B cell (primary cell): ENCODE results near the gene IL15. TPM values are rescaled to one million over a fixed set of nuclear protein-coding genes. Genes with fewer than 3 reads are reported as not detected.

Experiments
- ATAC-seq: fragments of 200-7000 bp; cut with Tn5 transposase; one replicate; pipeline ENCODE4 v1.10.0; 2021; ENCODE audit warnings: low read depth, mild to moderate bottlenecking, moderate number of reproducible peaks, moderate library complexity
- CTCF ChIA-PET: fragments of 350-600 bp; sonication (Branson Sonifier 250); formaldehyde crosslinking; loops from one replicate; lab custom pipeline; 2021; ENCODE audit warnings: antibody characterized with exemption, inconsistent platforms; lab: Charles Lee
- POLR2A ChIA-PET: fragments of 350-600 bp; sonication (Branson Sonifier 250); formaldehyde crosslinking; loops from one replicate; lab custom pipeline; 2021; ENCODE audit warnings: antibody characterized with exemption; lab: Charles Lee
- DNase-seq: peaks from one replicate; pipeline ENCODE4 v3.0.0; 2013
- H2AFZ ChIP-seq: 2 replicates; pipeline ENCODE4 v1.6.1; 2012; ENCODE audit warnings: mild to moderate bottlenecking, low read depth, low read length; ENCODE audit not compliant: insufficient read depth, poor library complexity, severe bottlenecking
- H3K27ac ChIP-seq, 2 donors: 1 replicate in 1 of 2; 2 replicates in 1 of 2; pipeline ENCODE4 v1.5.1; 2012 to 2013; ENCODE audit warnings: low read length in 2 of 2, mild to moderate bottlenecking in 2 of 2, moderate library complexity in 1 of 2
- H3K27me3 ChIP-seq, 4 experiments: fragments of 200-600 bp in 1 of 4; sonication (generic) in 1 of 4; replicated peaks in 1 of 4; 1 replicate in 2 of 4; 2 replicates in 2 of 4; pipeline versions ENCODE4 v1.6.1 to v1.7.0; 2013 to 2016; ENCODE audit warnings: low read length in 3 of 4, mild to moderate bottlenecking in 2 of 4, mixed read lengths in 1 of 4, moderate library complexity in 1 of 4; ENCODE audit not compliant: insufficient read depth in 4 of 4, control insufficient read depth in 3 of 4; ENCODE audit errors: control extremely low read depth in 1 of 4
- H3K36me3 ChIP-seq, 2 experiments: replicated peaks in 1 of 2; 1 replicate in 1 of 2; 2 replicates in 1 of 2; pipeline versions ENCODE4 v1.6.1 to v1.7.1; 2013; ENCODE audit warnings: low read length in 1 of 2; ENCODE audit not compliant: insufficient read depth in 2 of 2, control insufficient read depth in 1 of 2; ENCODE audit errors: control extremely low read depth in 1 of 2, extremely low read depth in 1 of 2
- H3K4me1 ChIP-seq, 2 donors: fragments of 200-600 bp in 1 of 2; sonication (generic) in 1 of 2; 1 replicate in 1 of 2; 2 replicates in 1 of 2; pipeline versions ENCODE4 v1.5.1 to v1.6.1; 2013 to 2017; ENCODE audit warnings: low read length in 2 of 2; ENCODE audit not compliant: control insufficient read depth in 2 of 2, insufficient read depth in 2 of 2
- H3K4me2 ChIP-seq: replicated peaks from 2 replicates; pipeline ENCODE3; 2012; ENCODE audit warnings: mild to moderate bottlenecking, low read depth, low read length; ENCODE audit not compliant: poor library complexity, severe bottlenecking
- H3K4me3 ChIP-seq, 5 experiments: fragments of 200-600 bp in 1 of 5; sonication (generic) in 1 of 5; 1 replicate in 3 of 5; 2 replicates in 2 of 5; pipeline versions ENCODE4 v1.5.1 to v1.7.0; 2011 to 2016; ENCODE audit warnings: low read length in 4 of 5, mild to moderate bottlenecking in 4 of 5, low read depth in 2 of 5, control low read depth in 1 of 5, moderate library complexity in 1 of 5; ENCODE audit not compliant: insufficient read depth in 1 of 5; ENCODE audit errors: control extremely low read depth in 1 of 5, extremely low read depth in 1 of 5
- H3K79me2 ChIP-seq: fragments of 200-600 bp; sonication (generic); one replicate; pipeline ENCODE4 v1.6.0; 2016; ENCODE audit warnings: low read length; ENCODE audit not compliant: control insufficient read depth, insufficient read depth
- H3K9ac ChIP-seq: fragments of 200-600 bp; sonication (generic); 2 replicates; pipeline ENCODE4 v1.6.1; 2017; ENCODE audit warnings: mild to moderate bottlenecking, low read length, moderate library complexity
- H3K9me3 ChIP-seq, 3 donors: one replicate each; pipeline versions ENCODE4 v1.6.1 to v1.7.1; 2013; ENCODE audit warnings: low read length in 2 of 3; ENCODE audit not compliant: control insufficient read depth in 2 of 3, insufficient read depth in 1 of 3; ENCODE audit errors: control extremely low read depth in 1 of 3
- H4K20me1 ChIP-seq: 2 replicates; pipeline ENCODE4 v1.6.0; 2012; ENCODE audit warnings: mild to moderate bottlenecking, low read length; ENCODE audit not compliant: insufficient read depth, control insufficient read depth, poor library complexity, severe bottlenecking
- H3K27ac Mint-ChIP-seq: one replicate; pipeline ENCODE4 v1.8.0; 2021; ENCODE audit warnings: mixed read lengths
- H3K27me3 Mint-ChIP-seq: one replicate; pipeline ENCODE4 v1.8.0; 2021; ENCODE audit warnings: mixed read lengths
- H3K4me1 Mint-ChIP-seq: one replicate; pipeline ENCODE4 v1.8.0; 2021; ENCODE audit warnings: mixed read lengths
- H3K4me3 Mint-ChIP-seq: one replicate; pipeline ENCODE4 v1.8.0; 2021; ENCODE audit warnings: mixed read lengths
- H3K9me3 Mint-ChIP-seq: one replicate; pipeline ENCODE4 v1.8.0; 2022; ENCODE audit warnings: mixed read lengths; ENCODE audit not compliant: insufficient read depth
- EZH2 ChIP-seq: IDR thresholded peaks from 2 replicates; pipeline ENCODE4 v1.6.1; 2012; ENCODE audit warnings: borderline replicate concordance, low read depth, mild to moderate bottlenecking, moderate library complexity, low read length; ENCODE audit not compliant: insufficient read depth, poor library complexity, severe bottlenecking
- WGBS: methylation state at CpG from one replicate; pipeline ENCODE4 v1.1.5; 2013; ENCODE audit warnings: missing lambda C conversion rate; ENCODE audit not compliant: insufficient coverage; 5-methylcytosine and 5-hydroxymethylcytosine counted together
- intact Hi-C: fragments of 100-400 bp; cut with micrococcal nuclease; formaldehyde crosslinking; loops from one replicate; pipeline ENCODE4 v1.10.0; 2022
- polyA plus RNA-seq: library from polyadenylated mRNA; depleted of rRNA; stranded (reverse); fragments of >200 nt; gene quantifications from 2 replicates; pipeline ENCODE4 v1.2.3, GENCODE V29; 2012
- total RNA-seq, 2 donors: library from RNA; stranded (reverse); fragments of 120-200 nt in 1 of 2; gene quantifications; 1 replicate in 1 of 2; 2 replicates in 1 of 2; pipeline versions ENCODE4 v1.2.3 to v1.2.4, GENCODE V29; 2013 to 2022
- TF ChIP-seq, protein P1 (sequence below): fragments of 200-600 bp; IDR thresholded peaks from one replicate; pipeline ENCODE4 v1.8.0; 2022; ENCODE audit warnings: antibody characterized with exemption, mild to moderate bottlenecking

The IL15 gene
- total and polyA plus RNA-seq, 2 donors (not counting 1 experiment from before 2014, with no cell fraction given), result 6.1 to 11.5 TPM

DNA sequence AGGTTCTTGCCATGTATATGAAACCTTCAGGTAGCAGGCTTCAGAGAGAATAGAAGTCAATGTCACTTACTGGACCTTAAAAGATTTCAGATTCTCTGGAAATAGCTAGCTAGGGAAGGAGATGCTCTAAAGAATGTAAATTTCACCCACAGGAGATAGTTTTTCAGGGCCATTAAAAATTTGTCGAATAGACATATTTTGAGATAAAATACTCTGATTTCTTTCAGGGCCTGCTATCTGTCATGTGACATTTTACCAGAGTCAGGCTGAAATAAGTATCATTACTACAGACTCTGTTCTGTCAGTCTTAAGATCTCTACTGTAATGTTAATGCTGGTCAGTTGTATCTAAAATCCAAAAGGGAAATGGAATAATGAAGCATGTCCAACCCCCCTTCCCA is 15.7 kb upstream of the IL15 start:
- Histone ChIP-seq H3K4me3 (no peak overlapping the region), H2AFZ (no peak overlapping the region), H3K4me1 (no peaks in the 10 kb centered on the region), H3K4me2 (no peak overlapping the region), H4K20me1 (no peaks in the 10 kb centered on the region), H3K9me3 (peaks cover 0 to under 1% (median 0%) of the 10 kb centered on the region in 3 donors), H3K36me3 (no peaks in the 10 kb centered on the region), H3K79me2 (no peaks in the 10 kb centered on the region), H3K27me3 (no peaks in the 10 kb centered on the region), H3K9ac (no peak overlapping the region), H3K27ac (no peak overlapping the region)
- no peaks in the 10 kb centered on the region for H3K4me1 Mint-ChIP-seq
- H3K27me3 Mint-ChIP-seq, result no peaks in the 10 kb centered on the region
- intact Hi-C loops, result no loop called here
- no peak overlapping the region for H3K27ac Mint-ChIP-seq
- no peak for ATAC-seq
- no CpG with 5 or more reads among the region's 1 CpG for WGBS
- TF ChIP-seq, protein P1, sequence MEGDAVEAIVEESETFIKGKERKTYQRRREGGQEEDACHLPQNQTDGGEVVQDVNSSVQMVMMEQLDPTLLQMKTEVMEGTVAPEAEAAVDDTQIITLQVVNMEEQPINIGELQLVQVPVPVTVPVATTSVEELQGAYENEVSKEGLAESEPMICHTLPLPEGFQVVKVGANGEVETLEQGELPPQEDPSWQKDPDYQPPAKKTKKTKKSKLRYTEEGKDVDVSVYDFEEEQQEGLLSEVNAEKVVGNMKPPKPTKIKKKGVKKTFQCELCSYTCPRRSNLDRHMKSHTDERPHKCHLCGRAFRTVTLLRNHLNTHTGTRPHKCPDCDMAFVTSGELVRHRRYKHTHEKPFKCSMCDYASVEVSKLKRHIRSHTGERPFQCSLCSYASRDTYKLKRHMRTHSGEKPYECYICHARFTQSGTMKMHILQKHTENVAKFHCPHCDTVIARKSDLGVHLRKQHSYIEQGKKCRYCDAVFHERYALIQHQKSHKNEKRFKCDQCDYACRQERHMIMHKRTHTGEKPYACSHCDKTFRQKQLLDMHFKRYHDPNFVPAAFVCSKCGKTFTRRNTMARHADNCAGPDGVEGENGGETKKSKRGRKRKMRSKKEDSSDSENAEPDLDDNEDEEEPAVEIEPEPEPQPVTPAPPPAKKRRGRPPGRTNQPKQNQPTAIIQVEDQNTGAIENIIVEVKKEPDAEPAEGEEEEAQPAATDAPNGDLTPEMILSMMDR, result no peak
- H3K9me3 Mint-ChIP-seq, result peaks cover 3% of the 10 kb centered on the region
- H3K4me3 Mint-ChIP-seq, result no peak overlapping the region
- ChIA-PET CTCF (no interaction called here), POLR2A (no interaction called here)
- DNase-seq, result no peak

DNA sequence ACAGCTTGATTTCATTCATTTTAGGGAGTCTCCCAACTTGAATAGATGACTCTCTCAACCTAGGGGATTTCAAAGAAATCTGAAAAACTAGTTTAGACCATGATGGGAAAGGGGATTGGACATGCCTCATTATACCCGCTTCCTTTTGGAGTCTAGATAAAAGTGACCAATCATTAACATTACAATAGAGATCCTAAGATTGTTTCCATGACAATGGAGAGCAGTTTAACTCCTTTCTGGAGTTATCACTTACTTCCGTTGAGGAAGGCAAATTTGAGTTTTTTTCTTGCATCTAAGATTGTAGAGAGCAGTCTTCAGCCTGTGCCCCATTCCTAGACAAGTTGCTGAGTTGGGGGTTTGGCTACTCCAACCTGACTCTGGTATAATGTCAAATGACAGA is 11.4 kb upstream of the IL15 start:
- POLR2A ChIA-PET, result no interaction called here
- Histone ChIP-seq H3K9me3 (no peaks in the 10 kb centered on the region), H3K27ac (no peak overlapping the region), H4K20me1 (no peaks in the 10 kb centered on the region), H3K4me2 (no peak overlapping the region), H3K27me3 (no peaks in the 10 kb centered on the region), H3K4me3 (no peak overlapping the region), H3K36me3 (no peaks in the 10 kb centered on the region), H2AFZ (no peak overlapping the region), H3K9ac (no peak overlapping the region), H3K79me2 (no peaks in the 10 kb centered on the region), H3K4me1 (no peaks in the 10 kb centered on the region)
- CTCF ChIA-PET, result no interaction called here
- H3K27ac Mint-ChIP-seq, result no peak overlapping the region
- intact Hi-C loops, result no loop called here
- TF ChIP-seq, protein P1, result no peak
- TF ChIP-seq EZH2, result no peak
- WGBS, result no CpG with 5 or more reads among the region's 2 CpGs
- H3K4me1 Mint-ChIP-seq, result no peaks in the 10 kb centered on the region
- H3K27me3 Mint-ChIP-seq, result no peaks in the 10 kb centered on the region
- H3K9me3 Mint-ChIP-seq, result no peaks in the 10 kb centered on the region
- H3K4me3 Mint-ChIP-seq, result no peak overlapping the region
- DNase-seq (no peak), ATAC-seq (no peak)
